ENCODE results near the gene OR52H1.
A peak's percentile ranks its signal among the peaks of the same experiment; 100 is the strongest.

The OR52H1 gene

DNA sequence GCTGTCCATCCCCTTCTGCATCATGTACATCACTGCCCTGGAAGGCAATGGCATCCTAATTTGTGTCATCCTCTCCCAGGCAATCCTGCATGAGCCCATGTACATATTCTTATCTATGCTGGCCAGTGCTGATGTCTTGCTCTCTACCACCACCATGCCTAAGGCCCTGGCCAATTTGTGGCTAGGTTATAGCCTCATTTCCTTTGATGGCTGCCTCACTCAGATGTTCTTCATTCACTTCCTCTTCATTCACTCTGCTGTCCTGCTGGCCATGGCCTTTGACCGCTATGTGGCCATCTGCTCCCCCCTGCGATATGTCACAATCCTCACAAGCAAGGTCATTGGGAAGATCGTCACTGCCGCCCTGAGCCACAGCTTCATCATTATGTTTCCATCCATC is 32.7 kb upstream of the OR52H1 start:
- H3K4me3 ChIP-seq (ENCODE audit: control insufficient read depth, low read depth, low read length) = no peak overlapping the region
- no peak for DNase-seq (ENCODE audit: low read depth)
- TF ChIP-seq, protein P1, sequence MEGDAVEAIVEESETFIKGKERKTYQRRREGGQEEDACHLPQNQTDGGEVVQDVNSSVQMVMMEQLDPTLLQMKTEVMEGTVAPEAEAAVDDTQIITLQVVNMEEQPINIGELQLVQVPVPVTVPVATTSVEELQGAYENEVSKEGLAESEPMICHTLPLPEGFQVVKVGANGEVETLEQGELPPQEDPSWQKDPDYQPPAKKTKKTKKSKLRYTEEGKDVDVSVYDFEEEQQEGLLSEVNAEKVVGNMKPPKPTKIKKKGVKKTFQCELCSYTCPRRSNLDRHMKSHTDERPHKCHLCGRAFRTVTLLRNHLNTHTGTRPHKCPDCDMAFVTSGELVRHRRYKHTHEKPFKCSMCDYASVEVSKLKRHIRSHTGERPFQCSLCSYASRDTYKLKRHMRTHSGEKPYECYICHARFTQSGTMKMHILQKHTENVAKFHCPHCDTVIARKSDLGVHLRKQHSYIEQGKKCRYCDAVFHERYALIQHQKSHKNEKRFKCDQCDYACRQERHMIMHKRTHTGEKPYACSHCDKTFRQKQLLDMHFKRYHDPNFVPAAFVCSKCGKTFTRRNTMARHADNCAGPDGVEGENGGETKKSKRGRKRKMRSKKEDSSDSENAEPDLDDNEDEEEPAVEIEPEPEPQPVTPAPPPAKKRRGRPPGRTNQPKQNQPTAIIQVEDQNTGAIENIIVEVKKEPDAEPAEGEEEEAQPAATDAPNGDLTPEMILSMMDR (conservative IDR thresholded peaks at IDR 0.05; ENCODE audit: control insufficient read depth, insufficient read depth, low read depth, low read length) = no peak

DNA sequence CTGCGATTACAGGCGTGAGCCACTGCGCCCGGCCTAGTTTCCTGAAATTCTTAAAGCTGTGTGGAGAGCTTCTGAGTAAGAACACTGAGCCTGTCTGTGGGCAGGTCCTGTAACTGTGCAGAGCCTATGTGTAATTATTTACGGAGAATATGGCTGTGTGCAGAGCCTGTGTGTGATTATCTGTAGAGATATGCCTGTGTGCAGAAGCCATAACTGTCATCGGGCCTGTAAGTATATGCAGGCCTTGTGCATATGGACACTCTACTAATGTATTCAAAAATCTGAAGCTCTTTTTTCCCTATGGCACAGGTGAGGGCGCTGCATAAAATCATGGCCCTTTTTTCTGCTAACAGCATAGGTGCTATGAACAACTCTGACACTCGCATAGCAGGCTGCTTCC is 32.2 kb upstream of the OR52H1 start, which contains the start of gene OR52B6:
TSS of gene OR52B6 (plus strand) at position 301 of the 400 bp plus-strand sequence. CDS start at position 301, 0 bp downstream.
- no peak for DNase-seq (ENCODE audit: low read depth)
- TF ChIP-seq, protein P1 (conservative IDR thresholded peaks at IDR 0.05; ENCODE audit: control insufficient read depth, insufficient read depth, low read depth, low read length) = no peak

DNA sequence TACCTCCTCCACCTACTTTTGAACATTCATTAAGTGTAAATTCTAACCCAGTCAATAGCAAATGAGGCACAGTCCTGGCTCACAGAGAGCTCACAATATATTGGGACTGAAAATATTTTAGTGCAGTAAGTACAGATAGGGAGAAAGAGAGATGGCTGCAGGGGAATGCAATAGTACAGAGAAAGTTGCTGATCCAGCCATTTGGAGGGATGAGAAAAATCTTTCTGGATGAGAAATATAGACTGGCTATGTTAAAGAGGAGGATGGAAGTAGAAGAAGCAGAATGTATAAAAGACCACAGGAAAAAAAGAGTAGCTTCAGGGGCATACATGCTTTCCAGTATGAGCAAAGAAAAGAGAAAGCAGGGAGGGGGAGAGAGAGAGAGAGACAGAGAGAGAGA is 28.8 kb upstream of the OR52H1 start:
- H3K4me3 ChIP-seq (ENCODE audit: control insufficient read depth, low read depth, low read length) = no peak overlapping the region
- TF ChIP-seq, protein P1 (conservative IDR thresholded peaks at IDR 0.05; ENCODE audit: control insufficient read depth, insufficient read depth, low read depth, low read length) = no peak
- no peak for DNase-seq (ENCODE audit: low read depth)

More for the DNA sequence above, 32.2 kb upstream of the OR52H1 start, which contains the start of gene OR52B6:
- H3K4me3 ChIP-seq (ENCODE audit: control insufficient read depth, low read depth, low read length) = no peak within 1 kb of the TSS

DNA sequence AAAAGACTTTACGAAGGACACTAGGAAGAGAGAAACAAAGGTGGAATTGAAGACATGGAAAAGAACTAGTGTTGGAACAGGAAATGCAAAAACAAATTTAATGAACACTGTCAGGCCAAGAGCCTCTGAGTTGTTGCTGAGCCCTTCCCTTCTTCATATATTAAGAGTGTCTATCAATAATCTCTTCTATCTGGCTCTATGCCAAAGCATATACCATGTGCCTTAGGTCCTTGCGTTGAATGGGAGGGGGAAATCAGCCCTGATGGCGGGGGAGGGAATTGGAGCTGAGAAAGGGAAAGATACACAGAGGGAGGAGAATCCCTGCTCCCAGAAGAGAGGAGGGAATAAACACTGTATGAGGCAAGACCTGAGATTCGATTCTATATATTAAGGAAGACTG is 26.8 kb upstream of the OR52H1 start:
- H3K4me3 ChIP-seq (ENCODE audit: control insufficient read depth, low read depth, low read length) = no peak overlapping the region
- DNase-seq (ENCODE audit: low read depth) = no peak
- TF ChIP-seq, protein P1 (conservative IDR thresholded peaks at IDR 0.05; ENCODE audit: control insufficient read depth, insufficient read depth, low read depth, low read length) = no peak

DNA sequence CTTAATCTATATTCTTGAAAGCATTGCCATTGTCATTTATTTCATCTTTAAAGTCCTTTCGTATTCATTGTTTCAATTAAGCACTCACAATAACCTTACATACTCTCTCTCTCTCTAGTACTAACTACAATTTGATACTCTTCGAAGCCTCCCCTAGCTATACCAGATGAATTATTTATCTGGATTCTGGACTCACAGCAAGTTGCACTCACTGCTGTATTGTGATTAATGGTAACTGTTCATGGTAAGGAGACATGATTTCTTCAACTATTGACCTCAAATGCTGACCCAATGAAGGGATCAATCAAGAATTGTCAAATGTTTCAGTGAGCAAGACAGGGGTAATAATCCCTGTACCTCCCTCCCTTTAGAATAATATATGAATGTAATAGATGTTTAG is 26.3 kb upstream of the OR52H1 start:
- no peak overlapping the region for H3K4me3 ChIP-seq (ENCODE audit: control insufficient read depth, low read depth, low read length)
- DNase-seq (ENCODE audit: low read depth) = no peak
- TF ChIP-seq, protein P1 (conservative IDR thresholded peaks at IDR 0.05; ENCODE audit: control insufficient read depth, insufficient read depth, low read depth, low read length) = no peak

DNA sequence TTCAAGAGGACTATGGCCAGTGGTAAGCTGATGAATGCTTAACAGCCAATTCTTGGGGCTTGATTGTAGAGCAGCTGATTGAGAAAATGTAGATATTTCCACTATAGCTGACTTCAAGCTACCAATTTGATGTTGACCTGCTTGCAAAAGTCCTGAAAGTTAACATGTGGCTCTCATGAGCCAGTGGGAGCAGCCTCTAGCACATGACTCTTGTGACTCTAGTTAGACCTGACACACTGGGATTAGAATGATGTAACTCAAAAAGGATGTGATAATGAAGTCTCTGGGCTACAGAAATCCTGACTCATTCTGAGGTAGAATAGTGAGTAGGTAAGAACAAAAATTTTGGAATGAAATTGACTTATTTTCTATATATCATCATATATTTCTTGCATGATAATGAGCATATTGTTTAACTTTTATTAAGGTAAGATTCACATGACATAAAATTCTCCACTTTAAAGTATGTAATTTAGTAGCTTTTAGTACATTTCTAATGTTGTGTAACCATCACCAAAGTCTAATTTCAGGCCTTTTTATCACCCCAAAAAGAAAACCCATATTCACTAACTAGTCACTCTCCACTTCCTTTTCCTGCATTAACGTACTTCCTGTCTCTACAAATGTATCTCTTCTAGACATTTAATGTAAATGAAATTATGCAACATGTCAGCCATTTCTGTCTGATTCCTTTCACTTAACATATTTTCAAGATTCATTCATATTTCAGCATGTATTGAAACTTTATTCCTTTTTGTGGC is 16.1 kb upstream of the OR52H1 start:
- DNase-seq (ENCODE audit: low read depth) = peak; percentile 57
- TF ChIP-seq, protein P1 (conservative IDR thresholded peaks at IDR 0.05; ENCODE audit: control insufficient read depth, insufficient read depth, low read depth, low read length) = no peak
- no peak overlapping the region for H3K4me3 ChIP-seq (ENCODE audit: control insufficient read depth, low read depth, low read length)
